Stimulated activated CD4-positive, alpha-beta T cell treated with anti-CD3 and anti-CD28 coated beads, TNF-alpha, amount 100 ng/mL, for 48 hours (primary cell): ENCODE data around the gene PIK3CB.
"Not testable (repeated sequence)": the region's sequence is repeated elsewhere in the genome, so short reads cannot be mapped to it uniquely, and the experiment has no call there.

Experiments used
- DNase-seq, 3 donors: peaks; one replicate each; pipeline ENCODE4 v3.0.0-alpha.2; 2020; ENCODE audit warnings: low read depth in 3 of 3

The PIK3CB gene

DNA sequence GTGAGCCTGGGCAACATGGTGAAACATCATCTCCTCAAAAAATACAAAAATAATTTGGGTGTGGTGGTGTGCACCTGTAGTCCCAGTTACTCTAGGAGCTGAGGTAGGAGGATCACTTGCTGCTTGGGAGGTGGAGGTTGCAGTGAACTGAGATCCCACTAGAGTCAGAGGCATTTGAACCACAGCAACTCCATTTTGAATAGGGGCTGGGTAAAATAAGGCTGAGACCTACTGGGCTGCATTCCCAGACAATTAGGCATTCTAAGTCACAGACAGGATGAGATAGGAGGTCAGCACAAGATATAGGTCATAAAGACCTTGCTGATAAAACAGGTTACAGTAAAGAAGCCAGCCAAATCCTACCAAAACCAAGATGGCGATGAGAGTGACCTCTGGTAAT lies 12.1 kb upstream of the PIK3CB start:
- DNase-seq: not testable (repeated sequence)

DNA sequence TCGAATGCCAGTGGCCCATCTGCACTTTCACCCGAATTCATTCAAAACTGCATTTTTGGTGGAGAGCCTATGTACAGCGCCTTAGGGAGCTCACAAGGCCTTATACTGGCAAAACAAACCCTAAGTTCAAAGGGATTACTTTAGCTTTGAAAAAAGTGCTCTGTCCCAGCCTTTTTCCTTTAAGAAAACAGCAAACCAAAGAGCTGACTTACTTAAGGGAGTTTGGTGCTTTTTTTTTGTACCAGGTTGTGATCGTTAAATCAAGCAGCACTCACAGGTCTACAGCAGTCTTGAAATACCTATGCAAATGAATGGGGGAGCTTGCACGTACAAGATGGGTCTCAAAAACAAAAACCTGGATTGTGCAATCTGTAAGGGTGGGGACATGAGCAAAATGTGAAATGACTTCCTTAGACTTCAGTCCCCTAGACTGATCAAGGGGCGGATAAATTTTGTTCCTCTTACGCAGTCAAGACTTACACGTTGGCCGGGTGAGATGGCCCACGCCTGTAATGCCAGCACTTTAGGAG lies 11.6 kb upstream of the PIK3CB start:
- no peak for DNase-seq

DNA sequence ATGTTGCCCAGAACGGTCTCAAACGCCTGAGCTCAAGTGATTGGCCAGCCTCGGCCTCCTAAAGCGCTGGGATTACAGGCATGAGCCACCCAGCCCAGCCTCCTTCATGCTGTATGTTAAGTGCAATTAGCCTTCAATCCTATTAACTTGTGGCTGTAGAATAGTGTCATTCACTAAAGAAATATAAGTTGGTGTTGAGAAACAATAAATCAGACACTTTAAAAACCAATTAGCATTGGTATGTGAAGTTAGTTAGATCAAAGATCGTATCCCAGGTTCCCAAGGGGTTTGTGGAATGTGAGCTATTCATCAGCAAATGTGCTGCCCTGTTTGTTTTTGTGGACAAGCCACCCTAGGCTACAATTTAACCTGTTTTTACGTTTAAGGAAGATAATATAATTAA lies 11.0 kb upstream of the PIK3CB start:
- DNase-seq: no peak

GRCh38 chr3:138845181-138845601 lies 10.5 kb upstream of the PIK3CB start:
- no peak for DNase-seq

DNA sequence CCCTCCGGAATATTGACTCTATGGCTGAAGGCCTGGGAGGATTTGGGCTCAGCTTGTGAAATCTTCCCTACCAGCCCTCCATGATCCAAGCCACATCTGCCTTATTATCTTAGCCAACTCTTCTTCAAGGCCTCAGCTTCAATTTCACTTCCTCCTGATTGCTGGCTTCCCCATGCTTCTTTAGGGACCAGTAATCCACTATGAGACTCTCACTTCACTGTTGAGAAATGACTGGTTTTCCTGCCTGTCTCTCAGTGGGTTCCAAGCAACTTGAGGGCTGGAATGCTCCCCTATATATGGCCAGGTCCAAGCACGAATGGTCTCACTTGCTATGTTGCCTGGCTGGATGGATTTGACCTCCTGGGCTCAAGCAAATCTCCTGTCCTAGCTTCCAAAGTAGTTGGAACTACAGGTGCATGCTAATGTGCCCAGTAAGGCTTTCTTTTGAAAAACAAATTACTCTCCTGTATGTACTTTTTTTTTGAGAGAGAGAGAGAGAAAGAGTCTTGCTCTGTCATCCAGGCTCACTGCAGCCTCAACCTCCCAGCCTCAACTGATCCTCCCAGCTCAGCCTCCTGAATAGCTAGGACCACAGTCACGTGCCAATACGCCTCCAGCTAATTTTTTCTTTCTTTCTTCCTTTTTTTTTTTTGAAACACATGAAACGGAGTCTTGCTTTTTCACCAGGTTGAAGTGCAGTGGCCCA lies 7.9 kb upstream of the PIK3CB start:
- DNase-seq: no peak

GRCh38 chr3:138838385-138838784 lies 3.7 kb upstream of the PIK3CB start:
- DNase-seq: not testable (repeated sequence)

DNA sequence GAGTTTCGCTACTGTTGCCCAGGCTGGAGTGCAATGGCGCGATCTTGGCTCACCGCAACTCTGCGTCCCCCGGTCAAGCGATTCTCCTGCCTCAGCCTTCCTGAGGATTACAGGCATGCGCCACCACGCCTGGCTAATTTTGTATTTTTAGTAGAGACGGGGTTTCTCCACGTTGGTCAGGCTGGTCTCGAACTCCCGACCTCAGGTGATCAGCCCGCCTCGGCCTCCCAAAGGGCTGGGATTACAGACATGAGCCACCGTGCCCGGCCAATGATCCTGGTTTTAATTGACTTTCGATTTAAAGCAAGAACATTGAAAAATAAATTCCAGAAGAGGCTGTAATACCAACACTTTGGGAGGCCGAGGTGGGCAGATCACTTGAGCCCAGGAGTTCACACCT lies 1.1 kb upstream of the PIK3CB start:
- not testable (repeated sequence) for DNase-seq

DNA sequence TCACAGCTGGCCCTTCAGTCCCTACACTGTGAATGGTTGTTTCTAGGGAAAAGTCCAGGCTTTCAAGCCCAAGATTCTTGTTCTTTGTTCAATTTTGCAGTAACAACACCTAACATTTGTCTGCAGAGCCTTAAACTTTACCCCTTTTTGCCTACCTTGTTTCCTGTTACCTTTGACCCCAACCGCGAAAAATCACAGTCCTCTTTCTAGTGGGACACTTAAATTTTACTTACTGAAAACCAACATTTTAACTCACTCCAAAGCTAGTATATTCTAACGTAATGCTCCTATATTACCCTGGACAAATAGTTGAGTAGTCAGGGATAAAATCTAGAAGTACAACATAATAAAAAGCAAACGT lies 649 bp upstream of the PIK3CB start:
- no peak for DNase-seq

DNA sequence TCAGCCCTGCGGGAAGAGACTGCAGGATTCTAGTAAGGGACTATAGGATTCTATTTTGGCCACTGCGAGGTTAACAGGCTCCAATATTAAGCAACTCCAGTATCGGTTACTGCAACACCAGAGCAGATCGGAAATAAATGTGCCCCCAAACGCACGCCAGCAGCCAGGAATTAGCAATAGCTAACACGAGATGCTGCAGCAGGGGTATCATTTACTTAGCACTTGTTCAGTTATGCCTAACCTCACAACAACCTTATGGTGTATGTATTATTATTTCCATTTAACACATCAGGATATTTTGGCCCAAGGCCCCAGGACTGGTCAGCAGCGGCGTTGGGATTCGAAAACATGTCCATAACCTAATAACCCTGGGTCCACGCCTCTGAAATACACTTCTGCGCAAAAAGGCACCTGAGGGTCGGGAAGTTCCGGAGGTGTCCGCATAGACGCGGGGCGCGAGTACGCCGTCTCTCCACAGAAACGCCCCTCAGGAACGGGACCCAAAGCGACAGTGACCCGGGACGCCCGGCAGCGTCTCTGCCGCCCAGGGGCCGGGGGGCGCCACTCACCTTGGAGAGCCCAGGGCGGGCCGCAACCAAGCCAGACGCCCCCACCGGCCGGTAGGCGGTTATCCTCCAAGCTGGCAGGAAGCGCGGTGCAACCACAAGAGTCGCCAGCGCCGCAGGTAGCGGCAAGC lies 681 bp downstream of the PIK3CB start:
- peak in 2 of 3 donors; percentile 19 to 33 for DNase-seq

DNA sequence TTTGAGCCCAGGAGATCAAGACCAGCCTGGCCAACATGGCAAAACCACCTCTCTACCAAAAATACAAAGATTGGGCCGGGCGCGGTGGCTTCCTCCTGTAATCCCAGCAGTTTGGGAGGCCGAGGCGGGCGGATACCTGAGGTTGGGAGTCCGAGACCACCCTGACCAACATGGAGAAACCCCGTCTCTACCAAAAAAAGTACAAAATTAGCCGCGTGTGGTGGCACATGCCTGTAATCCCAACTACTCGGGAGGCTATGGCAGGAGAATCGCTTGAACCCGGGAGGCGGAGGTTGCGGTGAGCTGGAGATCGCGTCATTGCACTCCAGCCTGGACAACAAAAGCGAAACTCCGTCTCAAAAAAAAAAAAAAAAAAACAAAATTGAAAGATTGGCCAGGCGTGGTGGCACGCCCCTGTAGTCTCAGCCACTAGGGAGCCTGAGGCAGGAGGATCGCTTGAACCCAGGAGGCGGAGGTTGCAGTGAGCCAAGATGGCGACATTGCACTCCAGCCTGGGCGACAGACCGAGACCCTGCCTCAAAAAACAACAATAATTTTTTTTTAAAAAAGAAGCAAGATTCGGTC lies 2.2 kb downstream of the PIK3CB start:
- DNase-seq: not testable (repeated sequence)

DNA sequence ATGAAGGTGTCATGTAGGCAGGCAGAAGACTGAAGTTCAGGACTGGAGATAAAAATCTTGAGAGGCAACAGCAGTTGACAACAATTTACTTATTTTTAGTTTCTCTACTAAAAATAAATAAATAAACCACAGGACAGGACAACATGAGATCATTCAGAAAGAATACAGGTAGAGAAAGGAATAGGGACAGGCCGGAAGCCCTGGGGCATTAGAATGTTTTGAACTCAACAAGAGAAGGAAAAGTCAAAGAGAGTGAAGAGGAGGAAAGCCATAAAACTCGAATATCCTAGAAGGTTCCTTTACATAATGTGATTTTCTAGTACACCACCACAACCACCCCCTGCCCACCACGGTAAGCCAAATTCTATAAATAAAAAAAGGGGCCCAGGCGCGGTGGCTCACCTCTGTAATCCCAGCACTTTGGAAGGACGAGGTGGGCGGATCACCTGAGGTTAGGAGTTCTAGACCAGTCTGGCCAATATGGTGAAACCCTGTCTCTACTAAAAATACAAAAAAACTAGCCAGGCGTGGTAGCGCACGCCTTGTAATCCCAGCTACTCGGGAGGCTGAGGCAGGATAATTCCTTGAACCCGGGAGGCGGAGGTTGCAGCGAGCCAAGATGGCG lies 4.7 kb downstream of the PIK3CB start:
- no peak for DNase-seq

DNA sequence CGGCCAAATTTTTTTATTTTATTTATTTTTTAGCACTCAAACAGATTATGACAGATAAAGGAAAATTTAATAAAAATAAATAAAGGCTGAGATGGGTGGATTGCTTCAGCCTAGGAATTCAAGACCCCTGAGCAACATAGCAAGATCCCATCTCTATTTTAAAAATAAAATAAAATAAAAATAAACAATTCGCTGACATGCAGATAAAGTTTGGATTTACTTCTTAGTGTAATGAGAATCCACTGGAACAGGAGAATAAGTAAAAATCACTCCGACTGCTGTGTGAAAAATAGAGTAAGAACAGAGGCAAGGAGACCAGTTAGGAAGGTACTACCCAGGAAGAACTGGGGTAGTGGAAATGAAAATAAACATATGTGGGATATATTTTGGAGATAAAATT lies 5.6 kb downstream of the PIK3CB start:
- no peak for DNase-seq

GRCh38 chr3:138827222-138827621 lies 7.5 kb downstream of the PIK3CB start:
- no peak for DNase-seq

DNA sequence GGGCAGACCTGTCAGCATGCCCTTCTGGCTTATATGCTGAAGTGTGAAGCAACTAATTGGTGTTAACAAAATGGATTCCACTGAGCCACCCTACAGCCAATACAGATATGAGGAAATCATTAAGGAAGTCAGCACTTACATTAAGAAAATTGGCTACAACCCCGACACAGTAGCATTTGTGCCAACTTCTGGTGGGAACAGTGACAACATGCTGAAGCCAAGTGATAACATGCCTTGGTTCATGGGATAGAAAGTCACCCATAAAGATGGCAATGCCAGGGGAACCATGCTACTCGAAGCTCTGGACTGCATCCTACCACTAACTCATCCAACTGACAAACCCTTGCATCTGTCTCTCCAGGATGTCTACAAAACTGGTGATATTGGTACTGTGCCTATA lies 9.4 kb downstream of the PIK3CB start:
- DNase-seq: no peak

GRCh38 chr3:138824114-138824506 lies 10.6 kb downstream of the PIK3CB start:
- no peak for DNase-seq

- DNase-seq: not testable (repeated sequence)
Observed at GRCh38 chr3:138820379-138820778, 14.3 kb downstream of the PIK3CB start.

DNA sequence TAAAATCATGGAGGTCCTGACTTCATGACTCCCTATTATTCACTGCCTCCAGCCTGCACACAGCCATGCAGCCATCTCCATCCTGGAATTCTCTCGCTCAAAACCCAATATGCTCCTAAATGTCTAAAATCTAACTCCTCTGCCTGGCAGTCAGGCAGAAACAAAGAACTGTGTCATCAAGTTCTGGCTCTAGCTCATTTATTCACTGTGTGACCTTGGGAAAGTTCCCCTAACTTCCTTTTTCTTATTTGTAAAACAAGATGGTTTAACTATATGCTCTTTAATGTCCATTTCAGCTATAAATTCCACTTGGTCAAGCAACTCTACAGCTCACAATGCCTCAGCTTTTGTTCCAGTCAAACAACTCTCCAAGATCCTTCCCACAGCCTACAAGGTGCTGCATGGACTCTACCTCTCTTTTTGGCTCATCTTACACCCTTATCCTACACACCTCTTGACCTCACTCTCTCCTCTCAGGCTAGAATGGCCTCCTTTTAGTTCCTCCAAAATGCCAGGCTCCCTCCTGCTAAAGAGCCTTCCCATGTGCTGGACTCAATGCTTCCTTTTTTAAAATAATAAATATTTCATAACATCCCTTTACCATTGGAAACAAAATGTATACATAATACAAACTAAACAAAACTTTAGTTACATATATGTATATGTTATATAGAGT lies 16.4 kb downstream of the PIK3CB start:
- no peak for DNase-seq

GRCh38 chr3:138817695-138818094 lies 17.0 kb downstream of the PIK3CB start:
- no peak for DNase-seq

DNA sequence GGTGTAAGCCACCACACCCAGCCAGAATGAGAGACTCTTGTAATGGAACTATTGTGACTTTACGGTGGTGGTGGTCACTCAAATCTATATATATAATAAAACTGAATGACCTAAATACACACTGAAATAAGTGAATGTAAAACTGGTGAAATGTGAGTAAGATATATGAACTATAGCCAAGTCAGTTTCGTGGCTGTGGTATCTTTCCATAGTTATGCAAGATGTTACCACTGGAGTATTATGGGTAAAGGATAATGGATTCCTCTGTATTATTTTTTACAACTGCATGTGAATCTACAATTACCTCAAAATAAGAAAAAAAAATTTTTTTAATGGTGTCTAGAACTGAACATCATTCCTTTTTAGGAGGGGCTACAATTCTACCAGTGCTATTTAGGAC lies 21.9 kb downstream of the PIK3CB start:
- no peak for DNase-seq

GRCh38 chr3:138809500-138810256 lies 25.1 kb downstream of the PIK3CB start:
- no peak for DNase-seq
